Gastroesophageal sphincter (tissue), 3 donors: ENCODE results near the gene PUM1.

Source experiments
- CTCF ChIP-seq, 4 experiments: fragments of 200-600 bp in 2 of 4; fragments of 450-650 bp in 2 of 4; sonication (generic) in 1 of 4; IDR thresholded peaks; one replicate each; pipeline ENCODE4 v1.5.1; 2017 to 2019; ENCODE audit warnings: antibody characterized with exemption in 4 of 4, mild to moderate bottlenecking in 2 of 4, moderate library complexity in 2 of 4
- EP300 ChIP-seq: sonication (generic); formaldehyde crosslinking; IDR thresholded peaks from one replicate; pipeline ENCODE4 v1.6.1; 2017; ENCODE audit warnings: antibody characterized with exemption, mild to moderate bottlenecking

DNA sequence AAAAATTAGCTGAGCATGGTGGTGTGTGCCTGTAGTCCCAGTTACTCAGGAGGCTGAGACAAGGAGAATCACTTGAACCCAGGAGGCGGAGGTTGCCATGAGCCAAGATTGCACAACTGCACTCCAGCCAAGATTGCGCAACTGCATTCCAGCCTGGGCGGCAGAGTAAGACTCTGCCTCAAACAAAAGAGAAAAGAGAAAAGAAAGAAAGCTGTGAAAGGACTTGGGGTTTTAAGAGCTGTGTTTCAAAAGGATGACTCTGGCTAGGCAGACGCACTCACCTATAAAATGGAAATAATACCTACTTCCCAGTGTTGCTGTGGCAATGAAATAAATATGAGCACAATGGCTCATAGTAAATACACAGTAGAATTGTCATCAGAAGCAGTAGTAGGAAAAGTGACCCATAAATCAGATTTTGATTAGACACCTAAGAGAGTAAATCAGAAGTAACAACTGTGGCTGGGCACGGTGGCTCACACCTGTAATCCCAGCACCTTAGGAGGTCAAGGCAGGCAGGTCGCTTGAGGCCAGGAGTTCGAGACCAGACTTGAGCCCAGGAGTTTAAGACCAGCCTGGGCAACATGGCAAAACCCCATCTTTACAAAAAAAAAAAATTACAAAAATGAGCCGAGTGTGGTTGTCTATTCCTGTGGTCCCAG is 45.9 kb upstream of the PUM1 start:
- TF ChIP-seq CTCF (IDR thresholded peaks at IDR 0.05), result no peak
- TF ChIP-seq EP300, result no peak
